A549 (cell line): ENCODE results near the gene MAP4K2. TPM values are rescaled to one million over a fixed set of nuclear protein-coding genes. Genes with fewer than 3 reads are reported as not detected.

Experiments used
- ATAC-seq, 2 experiments: fragments of 200-7000 bp in 1 of 2; fragments of >200 bp in 1 of 2; cut with Nextera tagmentation in 1 of 2; cut with Tn5 transposase in 1 of 2; 3 replicates each; pipeline versions ENCODE4 v1.8.0 to v1.9.1; 2018 to 2020; ENCODE audit warnings: mild to moderate bottlenecking in 1 of 2, moderate library complexity in 1 of 2
- CTCF ChIA-PET: fragments of 300-600 bp; sonication (Branson Sonifier 250); formaldehyde crosslinking; extraction: SDS; loops from one replicate; lab custom pipeline; 2021; ENCODE audit warnings: antibody characterized with exemption, inconsistent platforms; lab: Yijun Ruan, JAX
- POLR2A ChIA-PET: fragments of 350-600 bp; formaldehyde crosslinking; extraction: SDS; loops from one replicate; lab custom pipeline; 2021; ENCODE audit warnings: antibody characterized with exemption, inconsistent platforms; lab: Yijun Ruan, JAX
- DNase-seq, 2 experiments: peaks; one replicate each; pipeline versions ENCODE4 v3.0.0 to v3.0.0-alpha.2; 2011 to 2016; ENCODE audit warnings: low read depth in 1 of 2, low spot score in 1 of 2
- FAIRE-seq: peaks from 2 replicates; lab custom pipeline; 2011; peaks lifted over from hg19 to GRCh38; lab: Jason Lieb, UNC
- H3K27ac ChIP-seq, 2 experiments: fragments of >200 bp; sonication (Bioruptor Twin); formaldehyde crosslinking; 3 replicates each; pipeline ENCODE4 v1.5.1; 2016 to 2017
- H3K4me1 ChIP-seq: fragments of >200 bp; sonication (Bioruptor Twin); formaldehyde crosslinking; 3 replicates; pipeline ENCODE4 v1.6.1; 2016
- H3K4me2 ChIP-seq: fragments of >200 bp; sonication (Bioruptor Twin); formaldehyde crosslinking; 3 replicates; pipeline ENCODE4 v1.6.1; 2016
- H3K4me3 ChIP-seq: fragments of >200 bp; sonication (Bioruptor Twin); formaldehyde crosslinking; 3 replicates; pipeline ENCODE4 v1.5.1; 2016
- H3K9me3 ChIP-seq: fragments of >200 bp; sonication (Bioruptor Twin); formaldehyde crosslinking; 3 replicates; pipeline ENCODE4 v1.6.1; 2016
- CHD4 ChIP-seq: fragments of 200-600 bp; sonication (generic); IDR thresholded peaks from 2 replicates; pipeline ENCODE4 v1.6.1; 2016; ENCODE audit warnings: antibody characterized with exemption, mild to moderate bottlenecking, borderline replicate concordance
- CTCF ChIP-seq: fragments of >200 bp; sonication (Bioruptor Twin); formaldehyde crosslinking; IDR thresholded peaks from 3 replicates; pipeline ENCODE4 v1.5.1; 2016
- ESRRA ChIP-seq: fragments of 150-350 bp; IDR thresholded peaks from 2 replicates; pipeline ENCODE4 v1.6.1; 2014; ENCODE audit warnings: mild to moderate bottlenecking, low read length, borderline replicate concordance
- HMGXB4 ChIP-seq: fragments of 250-450 bp; sonication (Bioruptor Pico); IDR thresholded peaks from 2 replicates; pipeline ENCODE4 v1.5.0; 2021; ENCODE audit warnings: mild to moderate bottlenecking, moderate library complexity, borderline replicate concordance
- HOXB5 ChIP-seq: fragments of 250-450 bp; sonication (Bioruptor Pico); IDR thresholded peaks from 2 replicates; pipeline ENCODE4 v1.5.0; 2020; ENCODE audit warnings: mild to moderate bottlenecking, moderate library complexity
- JUN ChIP-seq, 2 experiments: fragments of >200 bp; sonication (Bioruptor Twin); formaldehyde crosslinking; IDR thresholded peaks; 2 replicates in 1 of 2; 3 replicates in 1 of 2; pipeline ENCODE4 v1.6.1; 2016 to 2017
- RAD21 ChIP-seq, 2 experiments: fragments of >200 bp in 1 of 2; sonication (Bioruptor Twin) in 1 of 2; formaldehyde crosslinking in 1 of 2; IDR thresholded peaks in 1 of 2; conservative IDR thresholded peaks in 1 of 2; 2 replicates in 1 of 2; 3 replicates in 1 of 2; pipeline ENCODE4 v1.6.1; 2012 to 2018; ENCODE audit warnings: inconsistent platforms in 1 of 2
- SMC3 ChIP-seq: fragments of >200 bp; sonication (Bioruptor Twin); formaldehyde crosslinking; IDR thresholded peaks from 3 replicates; pipeline ENCODE4 v1.6.1; 2018; ENCODE audit warnings: inconsistent platforms
- WGBS: methylation state at CpG from one replicate; pipeline ENCODE4 v1.1.6; 2017; ENCODE audit errors: missing lambda C conversion rate; 5-methylcytosine and 5-hydroxymethylcytosine counted together
- polyA plus RNA-seq, 4 experiments: library from polyadenylated mRNA; depleted of rRNA in 3 of 4; stranded (reverse); fragments of >200 nt; fragmentation: RNase III in 1 of 4; extraction: RNeasy Plus Mini Kit Qiagen cat#74134 plus additional on column Dnase treatment in 1 of 4; gene quantifications; 2 replicates in 3 of 4; 3 replicates in 1 of 4; pipeline ENCODE4 v1.2.3, GENCODE V29; 2011 to 2017
- TF ChIP-seq, protein P1 (sequence below): fragments of 450-650 bp; IDR thresholded peaks from 2 replicates; pipeline ENCODE4 v1.6.1; 2014; ENCODE audit warnings: antibody characterized with exemption

MAP4K2 gene
- polyA plus RNA-seq, 2 of the 4 experiments (the other 2 are of a cell fraction), result 9.4 to 9.9 TPM

- Histone ChIP-seq H3K27ac (peak overlapping the region; percentile 19 to 92; a peak in 4 of 6 replicates), H3K9me3 (no peaks in the 10 kb centered on the region), H3K4me1 (peaks cover 80% of the 10 kb centered on the region), H3K4me3 (no peak overlapping the region), H3K4me2 (no peak overlapping the region)
- CTCF ChIA-PET, result interaction anchor here (1.2 to 39.4 kb wide), 12 partner anchors 11 to 268 kb away, joined by 3 to 1607 read pairs (median 8); partner anchors contain the start of genes ARL2, BATF2, EHD1 and TM7SF2
- no peak for DNase-seq
- POLR2A ChIA-PET, result interaction anchor here (0.6 to 1.6 kb wide), 3 partner anchors 28 to 44 kb away, joined by 3 to 7 read pairs (median 3); partner anchors contain the start of gene EHD1
- ATAC-seq, result no peak
- 0 out of 5 replicates have a peak, but pooled peaks of 1 of the 2 experiments have one; percentile 2 for TF ChIP-seq RAD21 (conservative IDR thresholded peaks at IDR 0.05 in 1 of 2, IDR thresholded peaks at IDR 0.05 in 1 of 2)
- no peak for TF ChIP-seq HMGXB4 (CRISPR knock-in tag)
- no peak for TF ChIP-seq SMC3
- FAIRE-seq, result no peak
- WGBS, result 91% methylated on average over 15 of the region's 19 CpGs
Measured at GRCh38 chr11:64849598-64850356, 46.8 kb upstream of the MAP4K2 start.

- FAIRE-seq, result no peak
- H3K4me3 ChIP-seq, result no peak overlapping the region
- ChIA-PET CTCF (interaction anchor here (0.6 to 39.4 kb wide), 20 partner anchors 12 to 661 kb away, joined by 3 to 1607 read pairs (median 4); partner anchors contain the start of genes ARL2, BATF2, EHD1 and RASGRP2), POLR2A (interaction anchor here (1.0 to 1.7 kb wide), 5 partner anchors 29 to 148 kb away, joined by 3 to 7 read pairs (median 4); partner anchors contain the start of genes BATF2 and EHD1)
- peak overlapping the region; percentile 9 to 92; a peak in 5 of 6 replicates for H3K27ac ChIP-seq
- 0 out of 3 replicates have a peak overlapping the region, but pooled peaks have one; percentile 4 for H3K4me2 ChIP-seq
- WGBS, result 90% methylated on average over 15 of the region's 16 CpGs
- H3K4me1 ChIP-seq, result peaks cover 74% of the 10 kb centered on the region
- no peaks in the 10 kb centered on the region for H3K9me3 ChIP-seq
- DNase-seq, result no peak
- TF ChIP-seq ESRRA (no peak), HOXB5 (CRISPR knock-in tag) (no peak), CHD4 (no peak), JUN (IDR thresholded peaks at IDR 0.05) (no peak), CTCF (peak; percentile 24; the same call in 2 of the 3 replicates), HMGXB4 (CRISPR knock-in tag) (no peak)
- TF ChIP-seq, protein P1, sequence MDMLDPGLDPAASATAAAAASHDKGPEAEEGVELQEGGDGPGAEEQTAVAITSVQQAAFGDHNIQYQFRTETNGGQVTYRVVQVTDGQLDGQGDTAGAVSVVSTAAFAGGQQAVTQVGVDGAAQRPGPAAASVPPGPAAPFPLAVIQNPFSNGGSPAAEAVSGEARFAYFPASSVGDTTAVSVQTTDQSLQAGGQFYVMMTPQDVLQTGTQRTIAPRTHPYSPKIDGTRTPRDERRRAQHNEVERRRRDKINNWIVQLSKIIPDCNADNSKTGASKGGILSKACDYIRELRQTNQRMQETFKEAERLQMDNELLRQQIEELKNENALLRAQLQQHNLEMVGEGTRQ, result no peak
- ATAC-seq, result no peak
Measured at GRCh38 chr11:64848826-64849597, 46.0 kb upstream of the MAP4K2 start.
